ENCODE measurements around the gene DCAF15.

DNA sequence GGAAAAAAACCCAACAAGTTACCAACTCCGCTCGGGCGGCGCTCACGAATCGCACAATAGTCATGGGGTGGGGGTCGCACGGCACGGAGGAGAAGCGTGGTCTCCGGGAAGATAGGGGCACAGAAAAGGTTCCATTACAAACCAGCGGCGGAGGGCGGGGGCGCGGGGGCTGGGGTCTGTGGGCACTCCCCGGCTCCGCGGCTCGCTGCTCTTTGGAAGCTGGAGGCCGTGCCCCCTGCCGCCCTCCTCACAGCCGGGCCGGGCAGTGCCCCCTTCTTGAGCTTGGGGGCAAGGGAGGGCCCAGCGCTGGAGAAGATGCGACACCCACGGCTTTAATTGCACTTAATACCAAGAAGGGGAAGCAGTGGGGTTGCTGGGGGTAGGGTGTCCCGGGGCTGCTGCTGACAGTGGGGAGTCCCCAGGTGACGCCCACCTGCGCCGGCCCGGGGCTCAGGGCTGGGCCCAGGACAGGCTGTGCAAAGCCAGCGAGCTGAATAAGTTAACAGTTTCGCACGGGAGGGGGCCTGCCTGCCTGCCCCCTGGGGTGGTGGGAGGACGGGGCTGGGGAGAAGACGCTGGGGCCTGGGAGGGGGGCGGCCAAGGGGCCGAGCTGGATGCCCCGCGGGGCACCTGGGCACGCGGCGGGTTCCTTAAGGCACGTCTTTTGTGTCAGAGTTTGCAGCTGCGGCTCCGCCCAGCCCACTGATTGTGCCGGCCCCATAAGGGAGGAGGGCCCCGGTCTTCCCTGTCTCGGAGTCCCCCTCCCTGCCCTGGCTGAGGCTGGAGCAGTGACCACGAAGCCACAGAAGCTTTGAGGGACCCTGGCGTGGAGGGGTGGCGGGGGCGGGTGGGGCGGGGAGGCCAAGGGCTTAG lies 9.8 kb downstream of the DCAF15 start:
- TF ChIP-seq, protein P1, sequence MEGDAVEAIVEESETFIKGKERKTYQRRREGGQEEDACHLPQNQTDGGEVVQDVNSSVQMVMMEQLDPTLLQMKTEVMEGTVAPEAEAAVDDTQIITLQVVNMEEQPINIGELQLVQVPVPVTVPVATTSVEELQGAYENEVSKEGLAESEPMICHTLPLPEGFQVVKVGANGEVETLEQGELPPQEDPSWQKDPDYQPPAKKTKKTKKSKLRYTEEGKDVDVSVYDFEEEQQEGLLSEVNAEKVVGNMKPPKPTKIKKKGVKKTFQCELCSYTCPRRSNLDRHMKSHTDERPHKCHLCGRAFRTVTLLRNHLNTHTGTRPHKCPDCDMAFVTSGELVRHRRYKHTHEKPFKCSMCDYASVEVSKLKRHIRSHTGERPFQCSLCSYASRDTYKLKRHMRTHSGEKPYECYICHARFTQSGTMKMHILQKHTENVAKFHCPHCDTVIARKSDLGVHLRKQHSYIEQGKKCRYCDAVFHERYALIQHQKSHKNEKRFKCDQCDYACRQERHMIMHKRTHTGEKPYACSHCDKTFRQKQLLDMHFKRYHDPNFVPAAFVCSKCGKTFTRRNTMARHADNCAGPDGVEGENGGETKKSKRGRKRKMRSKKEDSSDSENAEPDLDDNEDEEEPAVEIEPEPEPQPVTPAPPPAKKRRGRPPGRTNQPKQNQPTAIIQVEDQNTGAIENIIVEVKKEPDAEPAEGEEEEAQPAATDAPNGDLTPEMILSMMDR (IDR thresholded peaks at IDR 0.05; ENCODE audit: low read depth, low read length) = no peak
- TF ChIP-seq EZH2phosphoT487 (IDR thresholded peaks at IDR 0.05; ENCODE audit: low read depth) = no peak

Data from OCI-LY3 (cell line).